OCI-LY1 (cell line): ENCODE data around the gene MCF2L.

ENCODE experiments used
- CTCF ChIP-seq: fragments of 200-600 bp; sonication (generic), shearing (Covaris generic); IDR thresholded peaks from 2 replicates; pipeline ENCODE4 v1.5.1; 2017; ENCODE audit warnings: mild to moderate bottlenecking, antibody characterized with exemption, low read length, moderate library complexity, mixed read lengths
- EZH2 ChIP-seq: fragments of 200-600 bp; sonication (generic), shearing (Covaris generic); IDR thresholded peaks from 2 replicates; pipeline ENCODE4 v1.8.0; 2017; ENCODE audit warnings: borderline replicate concordance, mixed run types, mild to moderate bottlenecking, antibody characterized with exemption, low read length, moderate library complexity, mixed read lengths

DNA sequence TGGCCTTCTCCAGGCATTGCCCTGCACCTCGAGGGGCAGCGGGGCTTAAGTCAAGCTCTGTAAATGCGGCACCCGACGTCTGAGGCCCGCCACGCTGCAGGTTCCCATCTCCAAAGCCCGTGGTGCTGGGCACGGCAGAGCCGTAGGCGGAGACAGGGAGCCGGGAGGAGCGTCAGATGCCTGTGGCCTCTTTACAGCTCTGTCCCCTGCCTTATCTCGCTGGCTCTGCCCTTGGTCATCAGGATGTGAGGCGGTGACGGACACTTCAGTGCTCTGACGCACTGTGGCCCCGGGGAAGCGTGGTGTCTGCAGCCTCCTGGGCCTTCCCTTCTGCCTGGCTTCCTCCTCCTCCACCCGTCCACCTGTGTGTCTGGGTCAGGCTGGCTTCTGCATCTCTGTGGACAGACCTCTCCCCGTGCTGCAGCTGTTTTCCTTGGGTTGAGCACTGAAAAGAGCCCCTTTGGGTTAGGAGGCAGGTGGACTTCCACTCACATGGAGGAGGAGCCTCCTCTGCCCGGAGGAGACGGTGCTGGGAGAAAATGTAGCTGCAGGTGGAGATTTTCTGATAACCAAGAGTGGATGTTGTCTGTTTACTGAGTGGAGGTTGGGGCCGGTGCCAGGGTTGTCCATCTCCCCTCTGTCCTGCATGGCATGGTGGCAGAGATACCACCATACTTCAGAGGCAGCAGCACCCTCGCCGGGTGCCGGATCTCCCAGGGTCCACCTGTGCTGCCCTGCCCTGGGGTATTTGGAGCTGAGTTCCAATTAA lies 14.6 kb downstream of the MCF2L start:
- no peak for TF ChIP-seq CTCF
- no peak for TF ChIP-seq EZH2
